NCI-H1048 (cell line): Measurements from ENCODE around the gene NFKB2.
A peak's percentile ranks its signal among the peaks of the same experiment; 100 is the strongest.

Source experiments
- DNase-seq: peaks from one replicate; lab custom pipeline; 2025; lab: John Stamatoyannopoulos, UW

The NFKB2 gene

GRCh38 chr10:102394801-102395399 is 605 bp upstream of the NFKB2 start:
- no peak for DNase-seq

- DNase-seq: no peak
These were observed 779 bp downstream of the NFKB2 start for GRCh38 chr10:102396317-102396650.

- no peak for DNase-seq
These were observed 1.2 kb downstream of the NFKB2 start for GRCh38 chr10:102396730-102397151.

- DNase-seq: no peak
These were observed 2.0 kb downstream of the NFKB2 start for GRCh38 chr10:102397222-102398171.

GRCh38 chr10:102398172-102399020 is 2.9 kb downstream of the NFKB2 start:
- DNase-seq: no peak

GRCh38 chr10:102399217-102400021 is 3.9 kb downstream of the NFKB2 start:
- peak; percentile 55 for DNase-seq

- DNase-seq: no peak
These were observed 4.6 kb downstream of the NFKB2 start for GRCh38 chr10:102400076-102400475.

- DNase-seq: no peak
These were observed 5.3 kb downstream of the NFKB2 start for GRCh38 chr10:102400598-102401341.

GRCh38 chr10:102401342-102401654 is 5.8 kb downstream of the NFKB2 start:
- DNase-seq: no peak

- no peak for DNase-seq
These were observed 6.4 kb downstream of the NFKB2 start for GRCh38 chr10:102401735-102402511.

GRCh38 chr10:102402512-102402896 is 7.0 kb downstream of the NFKB2 start:
- no peak for DNase-seq

GRCh38 chr10:102403115-102403514 is 7.6 kb downstream of the NFKB2 start:
- DNase-seq: no peak

GRCh38 chr10:102404361-102405107 is 9.0 kb downstream of the NFKB2 start:
- DNase-seq: no peak

GRCh38 chr10:102405108-102405571 is 9.6 kb downstream of the NFKB2 start:
- no peak for DNase-seq

GRCh38 chr10:102405632-102406031 is 10.1 kb downstream of the NFKB2 start:
- DNase-seq: no peak

GRCh38 chr10:102406815-102407214 is 11.3 kb downstream of the NFKB2 start:
- no peak for DNase-seq

- DNase-seq: no peak
These were observed 12.1 kb downstream of the NFKB2 start for GRCh38 chr10:102407425-102408130.

- DNase-seq: no peak
These were observed 12.7 kb downstream of the NFKB2 start for GRCh38 chr10:102408131-102408727.
